HepG2 (cell line): ENCODE results near the gene FBXL4. TPM values are rescaled to one million over a fixed set of nuclear protein-coding genes. Genes with fewer than 3 reads are reported as not detected.
A peak's percentile ranks its signal among the peaks of the same experiment; 100 is the strongest.

Source experiments
- CCAR2 ChIP-seq: fragments of 200-400 bp; formaldehyde crosslinking; optimal IDR thresholded peaks from 2 replicates; pipeline ENCODE3; 2018; ENCODE audit warnings: low read depth, mild to moderate bottlenecking, low read length, moderate library complexity
- EHMT2 ChIP-seq: fragments of 200-600 bp; sonication (generic); IDR thresholded peaks from 2 replicates; pipeline ENCODE4 v1.7.0; 2017; ENCODE audit warnings: antibody characterized with exemption, low read depth, low read length, borderline replicate concordance
- ELF4 ChIP-seq: sonication (generic); formaldehyde crosslinking; IDR thresholded peaks from 2 replicates; pipeline ENCODE4 v1.5.0; 2020; ENCODE audit warnings: missing genetic modification reagents, mild to moderate bottlenecking, moderate library complexity, borderline replicate concordance
- FOXP4 ChIP-seq: sonication (generic); formaldehyde crosslinking; IDR thresholded peaks from 2 replicates; pipeline ENCODE4 v1.4.0; 2020; ENCODE audit warnings: missing genetic modification reagents
- KLF11 ChIP-seq: IDR thresholded peaks from 2 replicates; pipeline ENCODE4 v1.6.1; 2016; ENCODE audit warnings: missing compliant biosample characterization
- NPAS2 ChIP-seq: sonication (generic); formaldehyde crosslinking; IDR thresholded peaks from 2 replicates; pipeline ENCODE4 v1.8.0; 2022; ENCODE audit warnings: mild to moderate bottlenecking, missing genetic modification reagents, borderline replicate concordance
- PCBP2 ChIP-seq: fragments of 200-400 bp; formaldehyde crosslinking; optimal IDR thresholded peaks from 2 replicates; pipeline ENCODE3; 2018; ENCODE audit warnings: low read length, low read depth; ENCODE audit not compliant: poor library complexity, severe bottlenecking
- TERF1 ChIP-seq: sonication (generic); formaldehyde crosslinking; IDR thresholded peaks from 2 replicates; pipeline ENCODE4 v1.8.0; 2022; ENCODE audit warnings: mild to moderate bottlenecking, missing genetic modification reagents, moderate library complexity
- THYN1 ChIP-seq: sonication (generic); formaldehyde crosslinking; IDR thresholded peaks from 2 replicates; pipeline ENCODE4 v1.8.1; 2023; ENCODE audit warnings: low read depth, mild to moderate bottlenecking, moderate library complexity, missing genetic modification reagents, borderline replicate concordance
- ZBTB25 ChIP-seq: IDR thresholded peaks from 2 replicates; pipeline ENCODE4 v1.6.1; 2018; ENCODE audit warnings: missing genetic modification reagents
- ZNF225 ChIP-seq: sonication (generic); formaldehyde crosslinking; IDR thresholded peaks from 2 replicates; pipeline ENCODE4 v1.4.0; 2020; ENCODE audit warnings: mild to moderate bottlenecking, missing genetic modification reagents
- ZNF256 ChIP-seq: sonication (generic); formaldehyde crosslinking; conservative IDR thresholded peaks from 2 replicates; pipeline ENCODE4 v1.4.0; 2020; ENCODE audit warnings: missing genetic modification reagents
- ZNF281 ChIP-seq: sonication (generic); formaldehyde crosslinking; IDR thresholded peaks from 2 replicates; pipeline ENCODE4 v1.4.0; 2020; ENCODE audit warnings: missing genetic modification reagents, borderline replicate concordance
- ZNF44 ChIP-seq: sonication (generic); formaldehyde crosslinking; IDR thresholded peaks from 2 replicates; pipeline ENCODE4 v1.5.1; 2020; ENCODE audit warnings: mild to moderate bottlenecking, missing genetic modification reagents
- ZNF512 ChIP-seq: sonication (generic); formaldehyde crosslinking; IDR thresholded peaks from 2 replicates; pipeline ENCODE4 v1.4.0; 2020; ENCODE audit warnings: mild to moderate bottlenecking, missing genetic modification reagents
- ZNF672 ChIP-seq: sonication (generic); formaldehyde crosslinking; IDR thresholded peaks from 2 replicates; pipeline ENCODE4 v1.8.1; 2022; ENCODE audit warnings: missing genetic modification reagents
- polyA plus RNA-seq, 8 experiments: library from polyadenylated mRNA; depleted of rRNA in 3 of 8; stranded (reverse) in 7 of 8; unstranded in 1 of 8; fragments of >200 nt; fragmentation: Illumina TruSeq in 4 of 8; extraction: Trizol in 4 of 8; gene quantifications; 2 replicates each; pipeline versions ENCODE4 v1.2.1 to v1.2.3, GENCODE V29; 2011 to 2016; ENCODE audit warnings: low read depth in 4 of 8, missing spikeins in 1 of 8, mixed read lengths in 1 of 8; ENCODE audit not compliant: insufficient read depth in 1 of 8
- total RNA-seq, 5 experiments: library from RNA; depleted of rRNA; stranded (reverse); fragments of >200 nt; fragmentation: Illumina TruSeq; extraction: Trizol; gene quantifications; 2 replicates each; pipeline ENCODE4 v1.2.3, GENCODE V29; 2016; ENCODE audit warnings: low read depth in 1 of 5

The FBXL4 gene
- total and polyA plus RNA-seq, 2 of the 13 experiments (the other 11 are each of a cell fraction or from before 2014, with no cell fraction given), result 13.2 to 17.6 TPM

GRCh38 chr6:98946879-98947410 lies 801 bp downstream of the FBXL4 start (continued):
- TF ChIP-seq ZNF281 (no peak), NPAS2 (CRISPR knock-in tag) (no peak), ZNF225 (no peak), CCAR2 (no peak), ZBTB25 (CRISPR knock-in tag) (no peak), KLF11 (no peak), THYN1 (CRISPR knock-in tag) (no peak), ZNF672 (CRISPR knock-in tag) (no peak), ZNF512 (0 out of 2 replicates have a peak, but pooled peaks have one; percentile 23), EHMT2 (no peak), TERF1 (CRISPR knock-in tag) (no peak), ZNF256 (CRISPR knock-in tag) (no peak), PCBP2 (no peak), ELF4 (CRISPR knock-in tag) (no peak), FOXP4 (CRISPR knock-in tag) (no peak; the same call in 1 of the 2 replicates), ZNF44 (CRISPR knock-in tag) (no peak)
